IMR-90 (cell line): ENCODE results near the gene HELZ.

Experiments used
- CEBPB ChIP-seq: IDR thresholded peaks from 2 replicates; pipeline ENCODE4 v1.6.1; 2012; ENCODE audit warnings: low read depth, low read length, improper control_type of control experiment
- CHD1 ChIP-seq: IDR thresholded peaks from 2 replicates; pipeline ENCODE4 v1.6.1; 2012; ENCODE audit warnings: low read depth, low read length, improper control_type of control experiment
- FOS ChIP-seq: fragments of 150-350 bp; IDR thresholded peaks from 2 replicates; pipeline ENCODE4 v1.6.1; 2016; ENCODE audit warnings: low read depth, low read length
- MAFK ChIP-seq: IDR thresholded peaks from 2 replicates; pipeline ENCODE4 v1.6.1; 2012; ENCODE audit warnings: low read depth, low read length, improper control_type of control experiment
- POLR2A ChIP-seq: IDR thresholded peaks from 2 replicates; pipeline ENCODE4 v1.6.1; 2012; ENCODE audit warnings: mild to moderate bottlenecking, low read depth, low read length
- RAD21 ChIP-seq: IDR thresholded peaks from 2 replicates; pipeline ENCODE4 v1.6.1; 2012; ENCODE audit warnings: low read length, improper control_type of control experiment
- RFX5 ChIP-seq: IDR thresholded peaks from 2 replicates; pipeline ENCODE4 v1.8.0; 2012; ENCODE audit warnings: low read depth, mild to moderate bottlenecking, low read length, moderate library complexity
- SMC3 ChIP-seq: fragments of 150-350 bp; IDR thresholded peaks from 2 replicates; pipeline ENCODE4 v1.6.1; 2016; ENCODE audit warnings: low read depth, mild to moderate bottlenecking, antibody characterized with exemption, low read length, moderate library complexity
- TF ChIP-seq, protein P1 (sequence below): conservative IDR thresholded peaks from 2 replicates; pipeline ENCODE4 v1.5.1; 2012; ENCODE audit warnings: mild to moderate bottlenecking, low read depth, low read length, improper control_type of control experiment

DNA sequence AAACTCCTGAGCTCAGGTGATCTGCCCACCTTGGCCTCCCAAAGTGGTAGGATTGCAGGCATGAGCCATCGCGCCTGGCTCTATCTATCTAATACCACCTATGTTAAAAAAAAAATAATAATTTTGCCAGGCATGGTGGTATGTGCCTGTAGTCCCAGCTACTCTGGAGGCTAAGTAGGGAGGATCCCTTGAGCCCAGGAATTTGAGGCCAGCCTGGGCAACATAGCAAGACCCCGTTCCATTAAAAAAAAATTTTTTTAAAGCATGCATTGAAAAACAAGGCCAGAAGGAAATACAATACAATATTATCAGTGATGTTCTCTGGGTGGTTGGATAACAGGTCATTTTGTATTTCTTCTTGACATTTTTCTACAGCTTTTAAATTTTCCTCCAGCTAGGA lies 45.2 kb upstream of the HELZ start:
- no peak for TF ChIP-seq RAD21
- no peak for TF ChIP-seq POLR2A
- TF ChIP-seq, protein P1, sequence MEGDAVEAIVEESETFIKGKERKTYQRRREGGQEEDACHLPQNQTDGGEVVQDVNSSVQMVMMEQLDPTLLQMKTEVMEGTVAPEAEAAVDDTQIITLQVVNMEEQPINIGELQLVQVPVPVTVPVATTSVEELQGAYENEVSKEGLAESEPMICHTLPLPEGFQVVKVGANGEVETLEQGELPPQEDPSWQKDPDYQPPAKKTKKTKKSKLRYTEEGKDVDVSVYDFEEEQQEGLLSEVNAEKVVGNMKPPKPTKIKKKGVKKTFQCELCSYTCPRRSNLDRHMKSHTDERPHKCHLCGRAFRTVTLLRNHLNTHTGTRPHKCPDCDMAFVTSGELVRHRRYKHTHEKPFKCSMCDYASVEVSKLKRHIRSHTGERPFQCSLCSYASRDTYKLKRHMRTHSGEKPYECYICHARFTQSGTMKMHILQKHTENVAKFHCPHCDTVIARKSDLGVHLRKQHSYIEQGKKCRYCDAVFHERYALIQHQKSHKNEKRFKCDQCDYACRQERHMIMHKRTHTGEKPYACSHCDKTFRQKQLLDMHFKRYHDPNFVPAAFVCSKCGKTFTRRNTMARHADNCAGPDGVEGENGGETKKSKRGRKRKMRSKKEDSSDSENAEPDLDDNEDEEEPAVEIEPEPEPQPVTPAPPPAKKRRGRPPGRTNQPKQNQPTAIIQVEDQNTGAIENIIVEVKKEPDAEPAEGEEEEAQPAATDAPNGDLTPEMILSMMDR, result no peak
- TF ChIP-seq MAFK, result no peak
- TF ChIP-seq FOS, result no peak
- TF ChIP-seq RFX5, result no peak
- TF ChIP-seq CEBPB, result no peak
- no peak for TF ChIP-seq CHD1
- no peak for TF ChIP-seq SMC3
